ENCODE results near the gene PLA2G15. TPM values are rescaled to one million over a fixed set of nuclear protein-coding genes. Genes with fewer than 3 reads are reported as not detected.

Gene PLA2G15
- total RNA-seq, 4 donors from 2014 or later: 4.5 to 18.0 (median 11.7) TPM

- H3K4me3 ChIP-seq: peak within 1 kb of the TSS; percentile 66 to 91
- 0% methylated on average over 1 to 12 of the region's 123 CpGs for WGBS, 2 donors (ENCODE audit: low coverage in 1 of 2)
- TF ChIP-seq POLR2AphosphoS5 (IDR thresholded peaks at IDR 0.05): peak; percentile 53
- TF ChIP-seq CTCF (IDR thresholded peaks at IDR 0.05): peak in 3 of 4 experiments; percentile 59 to 80 (median 71)
- no peak for TF ChIP-seq EP300 (IDR thresholded peaks at IDR 0.05)
- TF ChIP-seq POLR2A (IDR thresholded peaks at IDR 0.05): peak; percentile 59 to 82
- peak; percentile 88 for ATAC-seq
- H3K36me3 ChIP-seq: peaks cover 0 to 18% of the 10 kb centered on the region in 2 donors
- H3K4me1 ChIP-seq: peaks cover 0 to 60% (median 15%) of the 10 kb centered on the region in 3 donors
- no peaks in the 10 kb centered on the region for H3K27me3 ChIP-seq
- H3K27ac ChIP-seq: peak within 1 kb of the TSS; percentile 82 to 98 (median 97)
- no peaks in the 10 kb centered on the region for H3K9me3 ChIP-seq
These were observed 19.2 kb downstream of the PLA2G15 start, which contains the start of gene SLC7A6 for GRCh38 chr16:68264128-68265077. TSS of gene SLC7A6 (plus strand) at chr16:68264526. CDS start at chr16:68274727, 10,201 bp downstream.

- H3K4me3 ChIP-seq: peak overlapping the region; percentile 66 to 91
- H3K4me1 ChIP-seq: peaks cover 0 to 69% (median 15%) of the 10 kb centered on the region in 3 donors
- H3K27me3 ChIP-seq: no peaks in the 10 kb centered on the region
- peak; percentile 8 to 41 for TF ChIP-seq POLR2A (IDR thresholded peaks at IDR 0.05)
- no peak for TF ChIP-seq CTCF (IDR thresholded peaks at IDR 0.05)
- TF ChIP-seq EP300 (IDR thresholded peaks at IDR 0.05): no peak
- TF ChIP-seq POLR2AphosphoS5 (IDR thresholded peaks at IDR 0.05): peak; percentile 40
- peak; percentile 62 for ATAC-seq
- no peaks in the 10 kb centered on the region for H3K9me3 ChIP-seq
- H3K36me3 ChIP-seq: peaks cover 0 to 9% of the 10 kb centered on the region in 2 donors
- 2 to 5% methylated on average over 15 to 17 of the region's 23 CpGs for WGBS, 2 donors (ENCODE audit: low coverage in 1 of 2)
- H3K27ac ChIP-seq: peak overlapping the region; percentile 82 to 98 (median 97)
These were observed 20.1 kb downstream of the PLA2G15 start for GRCh38 chr16:68265078-68265920.

- no peak overlapping the region for H3K4me3 ChIP-seq
- no peaks in the 10 kb centered on the region for H3K27me3 ChIP-seq
- TF ChIP-seq CTCF (IDR thresholded peaks at IDR 0.05) (no peak), POLR2A (IDR thresholded peaks at IDR 0.05) (no peak), POLR2AphosphoS5 (IDR thresholded peaks at IDR 0.05) (no peak), EP300 (IDR thresholded peaks at IDR 0.05) (no peak)
- H3K27ac ChIP-seq: no peak overlapping the region
- WGBS, 2 donors (ENCODE audit: low coverage in 1 of 2): 48 to 57% methylated on average over 4 to 5 of the region's 6 CpGs
- H3K9me3 ChIP-seq: no peaks in the 10 kb centered on the region
- no peaks in the 10 kb centered on the region for H3K36me3 ChIP-seq
- H3K4me1 ChIP-seq: peaks cover 0 to 86% (median 17%) of the 10 kb centered on the region in 3 donors
- ATAC-seq: no peak
These were observed 22.6 kb downstream of the PLA2G15 start for GRCh38 chr16:68267612-68268405.

- Histone ChIP-seq H3K27ac (no peak overlapping the region), H3K27me3 (no peaks in the 10 kb centered on the region), H3K4me3 (no peak overlapping the region), H3K9me3 (no peaks in the 10 kb centered on the region), H3K36me3 (peaks cover 0 to 19% of the 10 kb centered on the region in 2 donors), H3K4me1 (peaks cover 0 to 96% (median 14%) of the 10 kb centered on the region in 3 donors)
- TF ChIP-seq CTCF (IDR thresholded peaks at IDR 0.05) (no peak), POLR2A (IDR thresholded peaks at IDR 0.05) (no peak), POLR2AphosphoS5 (IDR thresholded peaks at IDR 0.05) (no peak), EP300 (IDR thresholded peaks at IDR 0.05) (no peak)
- ATAC-seq: no peak
- 100% methylated on average over 4 of the region's 4 CpGs; no CpG with 5 or more reads in 1 of the 2 donors for WGBS, 2 donors (ENCODE audit: low coverage in 1 of 2)
These were observed 24.6 kb downstream of the PLA2G15 start for GRCh38 chr16:68269793-68270192.

All from gastroesophageal sphincter (tissue), 4 donors.